ENCODE data around the gene FMO1. TPM values are rescaled to one million over a fixed set of nuclear protein-coding genes. Genes with fewer than 3 reads are reported as not detected.
"Not testable (repeated sequence)": the region's sequence is repeated elsewhere in the genome, so short reads cannot be mapped to it uniquely, and the experiment has no call there.

Gene FMO1, protein sequence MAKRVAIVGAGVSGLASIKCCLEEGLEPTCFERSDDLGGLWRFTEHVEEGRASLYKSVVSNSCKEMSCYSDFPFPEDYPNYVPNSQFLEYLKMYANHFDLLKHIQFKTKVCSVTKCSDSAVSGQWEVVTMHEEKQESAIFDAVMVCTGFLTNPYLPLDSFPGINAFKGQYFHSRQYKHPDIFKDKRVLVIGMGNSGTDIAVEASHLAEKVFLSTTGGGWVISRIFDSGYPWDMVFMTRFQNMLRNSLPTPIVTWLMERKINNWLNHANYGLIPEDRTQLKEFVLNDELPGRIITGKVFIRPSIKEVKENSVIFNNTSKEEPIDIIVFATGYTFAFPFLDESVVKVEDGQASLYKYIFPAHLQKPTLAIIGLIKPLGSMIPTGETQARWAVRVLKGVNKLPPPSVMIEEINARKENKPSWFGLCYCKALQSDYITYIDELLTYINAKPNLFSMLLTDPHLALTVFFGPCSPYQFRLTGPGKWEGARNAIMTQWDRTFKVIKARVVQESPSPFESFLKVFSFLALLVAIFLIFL
- 83.2 and 83.8 TPM in 2 replicates for total RNA-seq (2014; rRNA removed; shearing (Covaris generic))

DNA sequence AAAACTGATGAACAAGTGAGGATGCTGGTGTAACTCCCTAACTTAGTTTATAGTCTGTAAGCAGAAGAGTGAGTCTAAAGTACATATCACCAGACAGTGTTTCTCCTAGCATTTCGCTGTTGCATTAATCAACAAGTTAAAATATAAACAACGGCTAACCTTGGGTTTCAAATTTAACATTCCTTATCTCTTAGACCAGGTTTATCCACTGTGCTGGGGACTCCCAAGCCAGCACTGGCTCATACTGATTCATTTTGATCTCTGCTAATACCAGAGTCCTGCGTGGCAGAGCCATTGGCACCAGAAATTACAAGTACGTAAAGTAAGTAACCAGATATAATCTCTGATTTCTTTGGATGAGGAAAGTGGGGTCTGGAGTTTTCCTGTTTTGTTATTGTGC, at the start of gene FMO1:
Gene FMO1, plus strand, starts transcription at position 193 of the 400 bp plus-strand sequence. CDS start 9,594 bp downstream, outside the sequence.
- in situ Hi-C loops (cut with HindIII; ENCODE audit: low sequenced_read_pairs), result no loop called here
- DNase-seq (ENCODE audit: low spot score), result no peak

DNA sequence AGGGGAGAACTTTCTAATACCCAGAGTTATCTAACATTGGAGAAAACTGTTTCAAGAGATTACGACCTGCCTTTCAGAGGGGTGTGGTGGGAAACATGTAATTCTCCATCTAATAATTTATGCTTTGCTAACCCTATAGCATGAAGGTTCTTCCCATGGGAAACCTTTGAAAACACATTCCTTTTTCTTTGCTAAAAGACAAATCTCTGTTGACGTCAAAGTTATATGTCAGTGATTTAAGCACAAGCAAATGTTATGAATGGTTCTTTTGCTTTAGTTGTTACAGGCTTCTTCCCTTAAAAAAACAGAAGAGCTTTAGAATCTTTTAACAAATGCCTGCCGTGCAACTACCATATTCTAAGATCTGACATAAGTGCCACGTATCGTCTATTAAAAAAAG, 44.0 kb upstream of the FMO1 start:
- in situ Hi-C loops (cut with HindIII; ENCODE audit: low sequenced_read_pairs), result no loop called here
- no peak for DNase-seq (ENCODE audit: low spot score)

DNA sequence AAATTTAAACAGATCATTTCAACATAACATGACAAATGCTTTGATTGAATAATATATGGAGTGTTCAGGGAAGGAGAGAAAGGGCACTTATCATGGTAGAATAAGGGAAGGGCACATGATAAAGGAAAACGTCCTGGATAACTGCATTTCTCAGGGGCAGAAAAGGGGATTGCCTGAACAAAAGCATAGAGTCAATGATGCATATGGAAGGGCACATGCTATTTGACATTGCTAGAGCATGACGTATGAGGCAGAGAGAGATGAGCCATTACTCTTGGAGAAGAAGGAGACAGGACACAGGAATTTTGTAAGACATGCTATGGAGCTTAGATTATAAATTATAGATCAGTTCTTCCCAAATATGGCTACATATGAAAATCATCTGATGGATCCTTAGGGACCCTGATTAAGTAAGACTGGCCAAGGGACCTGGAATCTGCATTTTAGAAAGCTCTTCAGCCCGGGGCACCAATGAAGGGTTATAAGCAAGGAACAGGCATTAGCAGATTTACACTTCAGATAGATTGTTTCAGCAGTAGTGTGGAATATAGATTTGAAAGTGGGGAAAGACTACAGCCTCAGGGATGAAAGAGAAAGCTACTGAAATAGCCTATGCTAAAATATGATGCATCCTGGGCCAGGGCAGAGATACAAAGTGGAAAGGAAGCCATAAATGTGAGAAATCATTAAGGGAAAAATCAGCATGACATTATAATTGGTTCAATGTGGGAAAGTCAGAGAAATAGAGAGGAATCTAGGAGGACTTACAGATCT, 41.9 kb upstream of the FMO1 start:
- in situ Hi-C loops (cut with HindIII; ENCODE audit: low sequenced_read_pairs), result no loop called here
- DNase-seq (ENCODE audit: low spot score), result no peak

DNA sequence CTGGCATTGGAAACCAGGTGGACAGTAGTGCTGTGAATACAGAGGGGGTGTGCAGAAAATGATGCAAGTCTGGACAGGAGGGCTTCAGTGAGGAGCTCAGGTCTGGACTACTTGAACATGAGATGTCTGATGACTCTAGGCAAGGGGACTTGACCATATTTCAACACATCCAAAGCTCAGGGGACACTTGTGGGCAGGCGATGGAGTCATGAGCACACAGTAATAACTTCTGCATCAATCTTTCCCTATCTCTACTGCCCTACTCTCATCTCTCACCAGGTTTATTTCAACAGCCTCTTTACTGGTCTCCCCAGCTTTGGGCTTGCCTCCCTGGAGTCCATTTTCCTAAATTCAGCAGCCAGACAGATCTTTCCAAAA, 41.3 kb upstream of the FMO1 start:
- no peak for DNase-seq (ENCODE audit: low spot score)
- in situ Hi-C loops (cut with HindIII; ENCODE audit: low sequenced_read_pairs), result no loop called here

DNA sequence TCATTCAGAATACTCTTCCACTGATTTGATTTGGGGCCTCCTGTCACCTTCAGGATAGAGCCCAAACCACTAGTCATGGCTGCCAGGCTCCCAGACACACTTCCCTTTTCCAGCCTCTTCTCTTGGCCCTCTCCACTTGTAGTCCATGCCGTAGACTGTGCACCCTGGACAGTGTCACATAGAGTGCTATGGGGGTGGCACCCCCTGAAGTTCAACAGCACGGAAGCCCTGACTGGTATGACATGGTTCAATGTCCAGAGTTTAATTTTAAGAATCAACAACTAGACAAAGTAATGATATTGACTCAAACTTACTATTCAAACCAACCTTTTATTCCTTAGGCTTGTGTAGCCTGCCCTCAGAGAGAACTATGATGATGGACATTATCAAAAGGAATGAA, 40.9 kb upstream of the FMO1 start:
- DNase-seq (ENCODE audit: low spot score), result no peak
- in situ Hi-C loops (cut with HindIII; ENCODE audit: low sequenced_read_pairs), result no loop called here

DNA sequence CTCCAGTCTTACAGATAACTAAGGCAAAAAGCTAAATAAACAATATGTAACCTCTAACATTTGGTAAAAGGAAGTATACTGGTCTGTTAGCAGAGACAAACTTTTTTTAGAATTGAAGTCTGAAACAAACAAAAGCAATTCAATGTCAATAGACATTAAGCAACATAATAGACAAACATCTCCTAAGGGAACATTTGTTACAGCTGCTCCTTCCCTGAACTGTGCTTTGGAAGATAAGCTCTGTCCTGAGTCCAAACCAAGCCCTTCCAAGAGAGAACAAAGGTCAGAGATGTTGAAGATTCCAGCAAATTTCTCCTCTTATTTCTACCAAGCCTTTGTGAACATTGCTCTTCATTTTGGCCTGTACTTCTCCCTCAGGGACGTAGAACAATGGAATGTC, 37.9 kb upstream of the FMO1 start:
- in situ Hi-C loops (cut with HindIII; ENCODE audit: low sequenced_read_pairs), result no loop called here
- no peak for DNase-seq (ENCODE audit: low spot score)

DNA sequence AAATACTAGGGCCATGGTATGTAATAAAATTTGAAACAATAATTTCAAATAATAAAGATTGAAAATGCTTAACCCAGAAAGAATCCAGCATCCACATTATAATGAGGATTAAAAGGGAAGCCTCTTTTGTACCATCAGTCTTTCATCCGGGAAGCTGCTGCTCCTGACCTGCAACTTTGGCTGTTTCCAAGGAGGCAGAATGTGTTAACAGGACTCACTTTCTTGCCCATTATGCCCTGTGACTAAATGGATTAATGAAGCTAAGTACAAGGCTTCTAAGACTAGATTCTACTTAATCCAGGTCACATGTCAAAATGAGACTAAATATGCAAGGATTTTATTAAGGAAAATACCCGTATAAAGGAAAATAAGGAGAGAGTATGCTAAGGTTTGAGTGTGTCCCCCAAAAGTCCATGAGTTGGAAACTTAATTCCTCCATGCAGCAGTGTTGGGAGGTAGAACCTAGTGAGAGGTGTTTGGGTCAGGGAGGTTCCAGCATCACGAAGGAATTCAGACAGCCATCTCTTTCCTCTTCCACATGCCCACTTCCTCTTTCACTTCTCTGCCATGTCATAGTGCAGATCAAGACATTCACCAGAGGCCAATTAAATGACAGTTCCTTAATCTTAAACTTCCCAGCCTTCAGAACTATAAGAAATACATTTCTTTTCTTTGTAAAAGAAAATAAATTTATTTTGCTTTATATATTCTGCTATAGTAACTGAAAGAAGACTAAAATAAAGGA, 35.5 kb upstream of the FMO1 start:
- in situ Hi-C loops (cut with HindIII; ENCODE audit: low sequenced_read_pairs), result no loop called here
- DNase-seq (ENCODE audit: low spot score), result no peak

DNA sequence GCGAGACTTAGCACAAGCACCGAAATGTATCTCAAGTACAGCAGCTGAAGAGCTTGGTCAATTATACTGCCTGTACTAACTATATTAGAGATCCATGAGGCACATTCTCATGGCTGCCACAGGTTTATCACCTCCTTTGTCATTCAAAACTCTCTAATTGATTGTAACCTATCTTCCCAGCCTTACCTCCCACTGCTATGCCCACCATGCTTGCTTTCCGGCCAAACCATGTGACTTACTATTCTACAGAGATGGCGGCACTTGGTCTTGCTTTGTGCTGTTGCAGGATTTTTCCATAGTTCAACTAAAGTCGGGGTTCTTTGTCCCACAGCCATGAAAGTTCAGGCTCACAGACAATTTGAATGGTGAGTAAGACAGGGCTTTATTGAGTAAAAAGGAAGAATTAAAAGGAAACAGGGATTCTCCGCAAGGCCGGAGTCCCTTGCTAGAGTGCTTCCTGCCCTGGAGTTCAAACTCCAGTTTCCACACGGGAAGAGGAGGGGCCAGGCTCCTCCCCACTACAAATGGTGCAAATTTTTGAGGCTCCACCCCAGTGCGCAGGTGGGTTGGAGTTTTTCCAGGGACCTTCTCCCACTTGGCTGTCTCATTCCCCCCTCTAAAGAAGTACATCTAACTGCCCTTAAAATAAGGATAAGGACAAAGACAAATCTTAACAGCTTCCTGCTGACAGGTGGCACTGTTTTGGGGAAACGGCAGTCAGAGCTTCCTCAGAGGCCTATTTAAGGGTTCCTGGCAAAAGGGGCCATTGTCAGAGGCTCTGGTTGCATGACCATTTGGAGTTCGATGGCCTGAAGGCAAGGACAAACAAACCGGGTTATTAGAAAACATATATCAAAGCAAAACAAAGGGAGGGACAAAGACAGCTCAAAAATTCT, 34.5 kb upstream of the FMO1 start:
- in situ Hi-C loops (cut with HindIII; ENCODE audit: low sequenced_read_pairs), result no loop called here
- no peak for DNase-seq (ENCODE audit: low spot score)

DNA sequence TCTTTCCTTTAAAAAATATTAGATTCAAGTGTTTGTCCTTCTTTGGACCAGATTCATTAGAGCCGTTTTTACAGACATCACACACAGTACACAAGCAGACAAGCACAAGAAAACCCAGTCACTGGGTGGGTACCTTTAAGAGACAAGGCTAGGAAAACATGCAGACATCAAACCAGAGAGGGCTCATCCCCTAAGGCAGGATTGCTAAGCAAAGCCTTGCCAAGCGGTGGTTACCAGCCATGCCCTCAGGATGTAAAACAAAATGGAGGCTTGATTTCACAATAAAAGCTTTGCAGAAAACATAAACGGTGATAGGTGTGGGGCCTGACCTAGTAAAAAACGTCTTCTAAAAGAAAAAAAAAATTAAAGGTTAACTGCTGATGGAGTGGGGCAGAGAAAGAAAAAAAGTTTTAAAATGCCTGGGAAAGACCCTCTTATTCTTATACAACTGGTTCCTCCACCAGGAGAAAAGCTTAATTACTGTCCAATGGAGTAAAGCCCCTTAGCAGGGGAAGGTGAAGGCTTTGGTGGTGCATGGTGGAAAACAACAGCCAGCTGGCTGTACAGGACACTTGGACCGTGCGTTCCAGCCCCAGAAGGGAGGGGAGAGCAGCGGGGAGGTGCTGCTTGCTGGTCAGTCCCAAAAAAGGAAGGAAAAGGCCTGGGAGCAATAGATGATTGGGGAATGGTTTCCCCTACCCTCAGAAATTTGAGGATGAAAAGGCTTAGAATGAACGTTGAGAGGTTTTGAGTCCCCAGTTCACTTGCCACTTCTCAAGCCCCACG, 30.4 kb upstream of the FMO1 start:
- DNase-seq (ENCODE audit: low spot score), result no peak
- in situ Hi-C loops (cut with HindIII; ENCODE audit: low sequenced_read_pairs), result no loop called here

DNA sequence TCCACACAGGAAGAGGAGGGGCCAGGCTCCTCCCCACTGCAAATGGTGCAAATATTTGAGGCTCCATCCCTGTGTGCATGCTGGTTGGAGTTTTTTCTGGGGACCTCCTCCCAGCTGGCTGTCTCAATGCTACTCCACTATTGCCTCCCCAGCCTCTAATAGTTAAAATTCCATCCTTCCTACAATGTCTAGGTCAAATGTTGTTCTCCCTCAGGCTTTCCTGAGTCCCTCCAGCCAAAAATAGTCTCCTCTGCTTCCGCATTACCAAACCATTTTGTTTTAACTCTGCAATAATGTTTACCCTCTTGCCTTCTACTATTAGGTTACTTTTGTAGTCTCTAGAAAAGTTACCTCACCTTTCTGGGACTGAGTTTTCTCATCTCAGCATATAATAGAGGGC, 29.6 kb upstream of the FMO1 start:
- no peak for DNase-seq (ENCODE audit: low spot score)
- in situ Hi-C loops (cut with HindIII; ENCODE audit: low sequenced_read_pairs), result no loop called here

DNA sequence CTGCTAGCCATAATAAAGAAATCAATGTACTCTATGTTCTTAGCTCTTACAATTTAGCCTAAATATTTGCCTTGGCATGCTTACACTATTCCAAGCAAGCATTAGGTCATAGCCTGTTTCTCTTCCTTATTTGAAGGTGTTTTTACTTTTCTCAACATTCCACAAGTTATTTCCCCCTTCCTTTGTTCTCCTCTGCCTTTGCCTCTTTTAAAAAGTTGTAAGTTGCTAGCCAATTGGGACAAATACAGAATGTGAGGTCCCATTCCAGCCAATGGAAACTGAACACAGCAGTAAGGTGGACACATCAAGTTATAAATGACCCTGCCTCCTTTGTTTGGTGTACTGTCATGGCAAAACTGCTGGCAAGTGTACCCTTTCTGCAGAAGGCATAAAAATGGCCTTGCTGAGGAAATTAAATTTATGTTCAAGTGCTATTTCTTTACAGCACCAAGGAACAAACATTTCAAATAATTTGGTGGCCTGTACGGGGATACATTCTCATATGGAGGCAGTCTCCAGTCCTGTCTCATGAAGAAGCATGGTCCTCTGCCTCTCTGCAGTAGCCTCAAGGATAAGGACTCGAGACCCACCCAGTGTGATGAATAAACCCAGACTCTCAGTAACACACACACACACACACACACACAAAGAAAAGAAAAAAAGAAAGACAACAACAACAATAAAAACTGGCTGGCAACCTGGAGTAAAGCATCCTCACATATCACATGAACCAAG, 28.8 kb upstream of the FMO1 start:
- in situ Hi-C loops (cut with HindIII; ENCODE audit: low sequenced_read_pairs), result no loop called here
- DNase-seq (ENCODE audit: low spot score), result no peak

DNA sequence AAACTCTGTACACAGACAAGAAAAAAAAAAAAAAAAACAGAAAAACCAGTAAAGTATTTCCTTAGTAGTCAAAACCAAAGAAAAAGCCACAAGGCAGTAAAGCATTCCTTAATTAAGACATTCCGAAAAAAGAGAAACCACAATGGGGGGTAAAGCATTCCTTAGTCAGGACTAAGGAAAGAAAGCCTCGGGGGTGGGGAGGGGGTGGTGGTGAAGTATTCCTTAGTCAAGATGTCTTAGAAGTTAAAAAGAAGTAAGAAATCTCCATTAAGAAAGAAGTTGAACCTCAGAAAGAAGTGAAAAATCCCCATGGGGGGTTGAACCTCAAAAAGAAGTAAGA, 28.2 kb upstream of the FMO1 start:
- in situ Hi-C loops (cut with HindIII; ENCODE audit: low sequenced_read_pairs), result no loop called here
- peak; percentile 7 for DNase-seq (ENCODE audit: low spot score)

DNA sequence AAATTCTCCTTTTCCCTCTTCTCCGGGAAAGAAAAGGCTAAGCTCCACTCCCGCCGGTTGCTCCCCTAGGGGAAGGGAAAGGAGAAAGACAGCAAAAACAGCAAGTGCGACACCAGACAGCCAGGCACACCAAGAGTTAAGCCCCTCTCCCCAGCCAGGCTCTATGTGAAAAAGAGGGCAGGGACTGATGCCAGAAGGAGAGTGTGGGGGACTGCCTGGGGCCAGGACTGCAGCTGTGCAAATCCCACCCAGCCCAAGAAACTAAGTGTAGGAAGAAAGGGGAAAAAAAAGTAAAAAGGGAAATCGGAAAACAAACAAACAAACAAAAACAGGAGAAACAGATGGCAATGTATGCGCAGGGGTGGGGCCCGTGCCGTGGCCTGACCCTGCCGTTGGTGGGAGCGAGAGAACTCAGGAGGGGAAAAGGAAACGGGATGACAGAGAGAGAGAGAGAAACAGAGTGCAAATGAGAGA, 27.7 kb upstream of the FMO1 start:
- in situ Hi-C loops (cut with HindIII; ENCODE audit: low sequenced_read_pairs), result no loop called here
- peak; percentile 27 for DNase-seq (ENCODE audit: low spot score)

DNA sequence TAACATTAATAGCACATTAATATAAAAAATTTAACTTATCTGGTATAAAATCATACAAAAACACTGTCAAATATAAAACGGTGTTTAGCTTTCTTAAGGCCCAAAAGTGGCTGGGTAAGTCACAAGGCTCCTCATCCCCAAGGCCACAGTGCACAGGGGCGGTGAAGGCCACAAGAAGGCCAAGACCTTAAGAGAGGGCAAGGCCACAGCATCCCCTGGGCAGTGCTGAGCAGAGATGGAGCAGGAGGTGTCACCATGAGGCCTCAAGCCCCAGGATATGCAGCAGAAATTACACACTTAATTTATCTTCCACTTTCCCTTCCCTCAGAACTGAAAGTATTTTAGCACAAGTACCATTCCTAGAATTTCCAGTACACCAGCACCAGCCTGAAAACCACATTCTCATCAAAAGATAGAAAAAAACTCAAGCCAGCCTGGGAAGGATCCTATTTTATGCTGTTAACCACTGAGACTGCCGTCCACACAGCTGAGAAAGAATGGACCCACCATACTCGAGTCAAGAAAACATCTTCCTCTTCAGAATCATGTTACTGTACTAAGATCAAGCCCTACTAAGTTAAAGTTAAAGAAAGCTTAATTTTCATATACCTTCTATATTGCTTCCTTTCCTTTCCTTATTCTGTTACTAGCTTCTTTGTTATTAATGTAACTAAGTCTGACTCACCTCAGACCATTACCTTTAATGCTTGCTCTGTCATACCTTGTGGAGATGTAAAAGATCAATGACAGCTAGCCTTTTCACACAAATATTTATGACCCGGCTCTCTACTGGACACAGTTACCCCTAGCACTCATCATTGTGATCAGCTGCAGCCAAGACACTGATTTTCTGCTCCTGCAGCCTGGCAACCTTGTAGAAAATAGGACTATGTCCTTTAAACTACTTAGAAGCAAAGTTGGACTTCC, 26.4 kb upstream of the FMO1 start:
- in situ Hi-C loops (cut with HindIII; ENCODE audit: low sequenced_read_pairs), result no loop called here
- DNase-seq (ENCODE audit: low spot score), result no peak

DNA sequence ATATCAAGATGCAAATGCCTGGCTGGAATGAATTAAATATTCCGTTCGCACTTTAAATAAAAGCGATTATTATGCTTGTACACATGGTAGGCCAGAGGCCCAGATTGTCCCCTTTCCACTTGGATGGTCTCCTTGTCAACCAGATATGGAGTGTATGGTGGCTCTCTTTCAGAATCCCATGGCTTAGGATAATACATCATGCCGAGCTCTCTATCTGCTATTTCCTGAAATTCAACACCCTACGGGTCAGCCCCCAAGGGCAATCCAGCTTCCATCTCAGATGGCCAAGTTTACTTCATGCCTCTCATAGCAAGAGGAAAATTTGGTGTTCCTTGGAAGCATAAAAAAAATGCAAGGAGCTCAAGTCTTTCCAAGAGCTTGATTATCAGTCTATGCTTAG, 25.4 kb upstream of the FMO1 start:
- DNase-seq (ENCODE audit: low spot score), result no peak
- in situ Hi-C loops (cut with HindIII; ENCODE audit: low sequenced_read_pairs), result no loop called here

DNA sequence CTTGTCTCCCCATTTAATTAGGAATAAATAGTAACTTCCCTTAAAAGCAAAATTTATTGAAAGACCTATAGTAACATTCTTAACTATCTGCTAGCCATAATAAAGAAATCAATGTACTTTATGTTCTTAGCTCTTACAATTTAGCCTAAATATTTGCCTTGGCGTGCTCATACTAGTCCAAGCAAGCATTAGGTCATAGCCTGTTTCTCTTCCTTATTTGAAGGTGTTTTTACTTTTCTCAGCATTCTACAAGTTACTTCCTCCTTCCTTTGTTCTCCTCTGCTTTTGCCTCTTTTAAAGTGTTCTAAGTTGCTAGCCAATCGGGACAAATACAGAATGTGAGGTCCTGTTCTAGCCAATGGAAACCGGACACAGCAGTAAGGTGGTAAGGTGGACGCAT, 24.0 kb upstream of the FMO1 start:
- DNase-seq (ENCODE audit: low spot score); in situ Hi-C loops (cut with HindIII; ENCODE audit: low sequenced_read_pairs): not testable (repeated sequence)
